ENCODE data around the gene PPP6R3. TPM values are rescaled to one million over a fixed set of nuclear protein-coding genes. Genes with fewer than 3 reads are reported as not detected.

Gene PPP6R3
- total and polyA plus RNA-seq, 2 of the 8 experiments (the other 6 are each of a cell fraction or from before 2014, with no cell fraction given): 44.6 to 150 TPM

DNA sequence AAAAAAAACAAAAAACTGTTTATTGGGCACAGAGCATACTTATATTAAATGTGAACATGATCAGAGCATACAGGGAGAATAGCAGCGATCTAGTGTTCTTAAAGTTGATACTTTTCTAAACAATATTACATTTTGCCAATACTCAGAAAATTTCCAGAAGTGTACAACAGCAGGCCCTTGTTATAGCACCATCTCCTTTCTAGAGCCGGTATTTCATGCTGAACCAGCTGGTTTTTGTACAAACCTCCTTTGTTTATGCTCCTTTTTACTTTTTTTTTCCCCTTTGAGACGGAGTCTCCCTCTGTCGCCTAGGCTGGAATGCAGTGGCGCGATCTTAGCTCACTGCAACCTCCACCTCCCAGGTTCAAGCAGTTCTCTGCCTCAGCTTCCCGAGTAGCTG is 90.7 kb downstream of the PPP6R3 start (continued):
- TF ChIP-seq MAX (IDR thresholded peaks at IDR 0.05): no peak
- TF ChIP-seq SIX5 (IDR thresholded peaks at IDR 0.05; ENCODE audit: low read depth, low read length): no peak
- no peak for TF ChIP-seq RNF2 (IDR thresholded peaks at IDR 0.05; ENCODE audit: borderline replicate concordance, low read depth, low read length, missing control alignments, poor library complexity, severe bottlenecking)
- TF ChIP-seq ATF2 (IDR thresholded peaks at IDR 0.05; ENCODE audit: low read length): no peak
- no peak for TF ChIP-seq SUZ12 (IDR thresholded peaks at IDR 0.05; ENCODE audit: low read length)
